CD4-positive, alpha-beta T cell treated with Interleukin-15 for 1 hour (primary cell): ENCODE data around the gene XIRP1.

ENCODE experiments used
- DNase-seq: peaks from one replicate; pipeline ENCODE4 v3.0.0-alpha.2; 2020

Gene XIRP1

DNA sequence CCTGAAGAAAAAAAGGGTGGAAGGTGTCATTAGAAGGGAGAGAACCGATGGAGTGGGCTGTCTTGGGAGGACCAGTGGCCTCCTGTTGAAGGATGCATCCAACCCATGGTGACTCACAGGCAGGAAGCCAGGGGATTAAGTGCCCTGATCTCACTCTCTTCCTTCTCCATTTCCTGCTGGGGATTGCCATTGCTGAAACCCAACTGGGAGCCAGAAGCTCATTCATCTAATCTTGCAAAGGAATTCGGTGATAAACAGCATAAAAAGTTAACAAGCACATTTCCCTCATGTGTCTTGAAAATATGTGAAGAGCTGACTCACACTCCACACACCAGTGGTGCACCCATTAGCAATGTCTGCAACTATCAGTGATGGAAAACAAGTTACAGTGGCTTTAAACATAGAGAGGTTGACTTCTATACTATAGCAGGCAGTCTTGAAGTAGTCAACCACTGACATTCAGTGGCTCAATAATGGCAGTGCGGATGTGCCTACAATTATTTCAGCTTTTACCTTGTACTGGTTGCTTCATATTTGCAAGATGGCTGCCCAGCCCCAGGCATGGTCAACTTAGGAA lies 26.2 kb downstream of the XIRP1 start:
- no peak for DNase-seq

DNA sequence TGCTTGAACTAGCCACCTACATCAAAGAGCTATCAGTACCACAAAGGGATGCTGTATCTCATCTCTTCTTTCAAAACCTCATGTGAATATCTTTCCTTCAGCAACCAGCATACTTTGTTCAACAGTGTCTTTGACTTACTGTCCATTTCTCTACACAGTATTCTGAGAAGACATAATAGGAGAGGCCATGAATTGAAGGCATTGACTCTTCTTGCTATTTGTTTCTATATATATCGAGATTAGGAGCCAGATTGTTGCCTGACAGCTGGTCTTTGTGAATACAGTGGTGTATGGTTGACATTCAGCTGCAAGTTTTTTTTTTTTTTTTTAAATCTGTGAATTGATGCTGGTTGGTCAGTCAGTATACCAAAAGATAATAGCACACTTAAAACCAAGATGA lies 26.9 kb downstream of the XIRP1 start:
- no peak for DNase-seq

DNA sequence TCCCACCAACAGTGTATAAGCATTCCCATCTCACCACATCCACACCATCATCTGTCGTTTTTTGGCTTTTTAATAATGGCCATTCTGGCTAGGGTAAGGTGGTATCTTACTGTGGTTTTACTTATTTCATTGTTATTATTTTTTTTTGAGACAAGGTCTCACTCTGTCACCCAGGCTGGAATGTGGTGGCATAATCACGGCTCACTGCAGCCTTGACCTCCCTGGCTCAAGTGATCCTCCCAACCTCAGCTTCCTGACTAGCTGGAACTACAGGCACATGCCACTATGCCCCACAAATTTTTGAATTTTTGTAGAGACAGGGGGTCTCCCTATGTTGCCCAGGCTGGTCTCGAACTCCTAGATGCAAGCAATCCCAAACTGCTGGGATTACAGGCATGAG lies 28.0 kb downstream of the XIRP1 start:
- DNase-seq = no peak

DNA sequence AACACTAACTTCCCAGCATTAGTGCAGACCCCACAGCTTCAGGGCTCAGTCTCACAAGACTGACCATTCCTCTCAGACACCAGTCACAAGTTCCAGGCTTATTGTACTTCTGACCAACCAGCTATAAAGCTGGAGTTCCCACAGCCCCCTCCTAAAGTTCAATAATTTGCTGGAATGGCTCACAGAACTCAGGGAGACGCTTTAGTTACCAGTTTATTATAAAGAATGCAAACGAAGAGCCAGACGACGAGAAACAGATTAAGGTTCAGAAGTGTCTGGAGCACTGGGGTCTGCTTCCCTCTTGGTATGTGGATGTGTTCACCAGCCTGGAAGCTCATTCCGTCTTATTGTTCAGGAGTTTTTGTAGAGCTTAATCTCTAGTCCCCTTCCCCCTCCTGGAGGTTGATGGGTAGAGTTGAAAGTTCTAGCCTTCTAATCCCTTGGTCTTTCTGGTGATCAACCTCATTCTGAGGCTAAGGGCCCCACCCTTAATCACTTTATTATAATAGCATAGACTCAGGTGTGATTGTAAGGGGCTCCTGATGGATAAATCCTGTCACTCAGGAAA lies 34.2 kb downstream of the XIRP1 start:
- DNase-seq = no peak

DNA sequence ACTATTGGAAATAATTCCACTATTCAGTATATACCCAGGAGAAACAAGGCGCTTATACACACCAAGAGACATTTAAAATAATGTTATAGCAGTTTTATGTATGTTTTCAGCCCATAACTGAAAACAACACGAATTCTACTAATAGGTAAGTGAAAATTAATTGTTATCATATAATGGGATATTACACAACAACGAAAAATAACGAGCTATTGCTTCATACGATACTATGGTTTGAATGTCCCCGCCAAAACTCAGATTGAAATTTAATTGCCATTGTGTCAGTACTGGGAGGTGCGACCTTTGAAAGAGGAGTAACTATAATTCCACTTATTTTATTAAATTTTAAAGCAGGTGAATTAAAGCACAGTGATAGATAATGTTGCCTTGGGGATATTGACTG lies 35.0 kb downstream of the XIRP1 start:
- no peak for DNase-seq

DNA sequence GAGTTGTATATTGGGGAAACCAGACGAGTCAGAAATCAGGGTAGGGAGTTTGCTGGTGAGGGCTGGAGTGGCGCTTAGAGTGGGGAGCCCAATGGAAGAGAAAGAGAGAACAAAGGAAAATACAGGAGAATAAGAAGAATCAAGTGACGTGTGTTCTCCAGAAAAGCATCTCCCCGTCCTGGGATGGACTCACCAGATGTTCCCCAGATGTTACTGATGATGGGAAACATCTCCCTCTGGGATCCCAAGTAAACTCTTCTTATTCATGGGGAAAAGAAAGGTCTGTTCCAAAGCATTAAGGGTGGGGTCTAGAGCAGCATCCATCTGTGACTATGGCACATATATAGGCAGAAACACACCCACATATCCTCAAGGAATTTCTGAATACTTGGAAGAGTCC lies 36.0 kb downstream of the XIRP1 start:
- DNase-seq = no peak

DNA sequence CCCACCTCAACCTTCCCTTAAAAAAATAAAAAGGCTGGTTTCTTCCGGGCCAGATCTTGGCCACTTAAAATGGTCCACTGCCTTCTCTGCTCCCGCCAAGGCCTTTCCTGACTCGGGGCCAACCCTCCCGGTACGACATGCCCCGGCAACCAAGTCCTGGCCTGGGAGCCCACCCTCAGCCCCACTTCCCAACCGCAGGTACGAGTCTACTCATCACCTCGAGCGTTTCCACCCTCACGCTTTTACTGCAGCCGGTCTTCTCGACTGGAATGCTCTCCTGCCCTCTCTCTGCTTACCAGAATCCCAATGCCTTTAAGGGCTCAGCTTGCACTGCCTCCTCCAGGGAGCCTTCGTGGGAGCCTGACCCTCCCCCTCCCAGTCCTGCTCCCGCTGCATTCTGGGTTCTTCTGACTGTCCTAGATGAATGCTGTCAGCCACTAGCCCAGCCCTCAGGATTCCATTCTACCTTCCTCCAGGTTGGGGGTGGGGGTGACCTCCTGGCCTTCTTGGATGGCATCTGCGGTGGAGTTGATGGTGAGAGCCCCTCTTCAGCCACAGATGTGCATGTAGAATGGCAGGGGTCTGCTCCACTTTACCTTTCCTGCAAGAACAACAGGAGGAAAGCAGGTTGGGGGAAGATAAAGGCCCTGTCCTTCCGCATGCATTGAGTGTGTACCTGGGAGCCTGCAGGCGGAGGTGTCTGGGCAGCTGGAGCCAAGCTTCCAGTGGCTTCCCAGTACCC lies 37.9 kb downstream of the XIRP1 start:
- no peak for DNase-seq

DNA sequence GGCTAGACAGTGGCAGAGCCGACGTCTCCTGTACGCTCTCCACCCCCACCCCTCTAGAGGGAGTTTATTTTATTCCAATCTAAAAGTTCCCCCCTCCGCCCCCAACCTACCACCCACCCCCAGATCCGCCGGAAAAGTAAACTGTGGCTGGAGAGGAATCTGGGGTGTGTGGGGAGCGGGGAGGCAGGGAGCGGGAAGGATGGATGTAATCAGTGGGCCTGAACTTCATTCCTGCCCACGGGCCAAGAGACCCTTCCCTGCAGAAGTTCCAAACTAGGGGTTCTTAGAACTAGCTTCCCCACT lies 38.5 kb downstream of the XIRP1 start:
- DNase-seq = no peak

DNA sequence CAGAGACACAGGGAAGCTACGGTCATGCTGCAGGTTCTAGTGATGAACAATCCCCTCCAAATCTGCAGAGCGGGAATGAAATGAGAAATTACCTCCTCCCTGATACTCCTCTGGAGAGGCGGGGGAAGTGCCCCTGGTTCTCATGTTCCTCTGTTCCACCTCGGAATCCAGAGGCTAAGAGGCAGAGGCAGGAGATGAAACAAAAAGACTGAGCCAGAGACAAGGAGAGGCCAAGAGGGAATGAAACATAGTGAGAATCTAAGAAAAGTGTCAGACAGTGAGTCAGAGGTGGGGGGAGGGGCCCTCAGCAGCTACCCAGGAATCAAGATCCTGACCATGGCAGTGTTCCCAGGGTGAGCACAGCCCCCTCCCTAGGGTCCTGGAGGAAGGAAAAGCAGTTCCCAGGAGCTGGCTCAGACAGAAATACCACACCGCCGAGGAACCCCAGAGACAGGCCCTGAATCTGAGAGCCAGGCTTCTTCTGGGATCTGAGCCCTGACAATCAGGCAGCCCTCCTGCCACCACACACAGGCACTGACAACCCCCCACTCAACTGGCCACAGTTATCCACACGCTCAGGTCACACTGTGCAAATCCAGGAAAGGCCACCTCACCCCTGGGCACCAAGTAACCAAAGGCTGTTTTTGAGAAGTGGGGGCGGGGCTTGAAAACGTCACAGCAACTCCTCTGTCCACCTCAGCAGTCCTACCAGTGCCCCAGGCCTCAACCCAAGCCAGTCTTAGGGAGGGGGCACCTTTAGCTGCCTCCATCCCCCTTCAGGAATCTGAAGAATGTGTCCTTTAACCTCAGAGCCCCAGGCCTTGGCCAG lies 41.4 kb downstream of the XIRP1 start:
- peak; percentile 59 for DNase-seq

DNA sequence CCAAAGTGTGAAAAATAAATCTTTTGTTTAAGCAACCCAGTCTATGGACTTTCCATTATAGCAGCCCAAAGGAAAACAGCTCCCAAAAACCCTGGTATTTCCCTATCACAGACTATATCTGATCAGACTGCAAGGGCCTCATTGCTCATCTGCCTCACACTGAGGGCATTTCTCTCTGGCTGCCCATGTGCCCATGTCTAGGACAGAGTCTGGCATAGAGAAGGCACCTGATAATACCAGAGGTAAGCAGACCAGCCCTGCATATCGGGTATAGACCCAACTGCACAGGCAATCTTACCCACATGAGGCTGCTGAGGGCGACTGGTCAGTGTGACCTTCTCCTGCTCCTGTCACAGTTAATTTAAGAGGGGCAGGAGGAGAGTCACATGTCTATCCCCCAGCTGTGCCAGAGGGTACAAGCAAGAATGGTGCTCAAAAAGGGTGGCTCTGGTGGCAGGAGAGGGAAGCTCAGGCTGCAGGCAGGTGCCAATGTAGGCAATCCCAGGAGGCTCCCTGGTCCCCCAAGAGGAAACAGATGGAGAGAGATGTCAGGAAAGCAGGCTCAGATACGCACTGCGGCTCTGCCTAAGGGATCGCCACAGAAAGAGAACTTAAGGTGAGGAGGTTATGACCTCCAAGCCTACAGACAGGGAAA lies 42.1 kb downstream of the XIRP1 start:
- no peak for DNase-seq

DNA sequence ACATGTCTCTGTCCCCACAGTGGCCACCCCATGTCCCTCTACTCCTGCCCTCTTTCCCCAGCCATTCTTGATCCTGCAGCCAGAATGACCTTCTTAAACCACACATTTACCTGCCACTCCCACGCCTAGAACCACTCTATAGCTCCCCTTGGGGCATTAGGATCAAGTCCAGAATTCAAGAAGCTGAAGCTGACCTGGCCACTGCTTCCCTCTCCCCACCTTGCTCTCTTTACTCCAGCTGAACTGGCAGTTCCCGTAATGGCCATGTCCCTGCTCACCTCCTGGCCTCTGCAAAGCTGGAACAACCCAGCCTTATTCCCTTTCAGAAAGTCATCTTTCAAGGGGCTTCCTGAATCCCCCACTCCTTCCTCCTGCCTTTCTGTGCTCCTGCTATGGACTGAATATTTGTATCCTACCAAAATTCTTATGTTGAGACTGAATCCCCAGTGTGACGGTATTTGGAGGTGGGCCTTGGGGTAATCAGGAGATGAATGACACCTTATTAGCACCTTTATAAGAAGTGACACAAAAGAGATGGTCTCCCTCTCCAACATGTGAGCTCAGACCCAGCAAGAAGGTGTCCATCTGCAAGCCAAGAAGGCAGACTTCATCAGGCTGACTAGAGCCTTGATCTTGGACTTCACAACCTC lies 42.8 kb downstream of the XIRP1 start:
- no peak for DNase-seq

DNA sequence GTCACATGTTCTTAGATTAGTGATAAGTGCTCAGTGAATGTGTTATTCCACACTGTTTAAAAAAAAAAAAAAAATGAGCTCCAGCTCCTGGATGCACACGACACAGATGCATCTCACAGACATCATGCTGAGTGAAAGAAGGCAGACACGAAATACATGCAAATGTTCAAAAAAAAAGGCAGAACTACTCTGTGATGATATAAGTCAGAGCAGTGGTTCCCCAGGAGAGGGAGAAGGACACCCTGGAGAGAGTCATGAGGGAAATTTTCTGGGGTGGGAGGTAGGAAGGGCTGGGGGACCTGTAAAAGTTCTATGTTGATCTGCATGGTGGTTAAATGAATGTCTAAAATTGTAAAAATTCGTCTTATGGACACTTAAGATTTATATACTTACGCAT lies 43.3 kb downstream of the XIRP1 start:
- no peak for DNase-seq

DNA sequence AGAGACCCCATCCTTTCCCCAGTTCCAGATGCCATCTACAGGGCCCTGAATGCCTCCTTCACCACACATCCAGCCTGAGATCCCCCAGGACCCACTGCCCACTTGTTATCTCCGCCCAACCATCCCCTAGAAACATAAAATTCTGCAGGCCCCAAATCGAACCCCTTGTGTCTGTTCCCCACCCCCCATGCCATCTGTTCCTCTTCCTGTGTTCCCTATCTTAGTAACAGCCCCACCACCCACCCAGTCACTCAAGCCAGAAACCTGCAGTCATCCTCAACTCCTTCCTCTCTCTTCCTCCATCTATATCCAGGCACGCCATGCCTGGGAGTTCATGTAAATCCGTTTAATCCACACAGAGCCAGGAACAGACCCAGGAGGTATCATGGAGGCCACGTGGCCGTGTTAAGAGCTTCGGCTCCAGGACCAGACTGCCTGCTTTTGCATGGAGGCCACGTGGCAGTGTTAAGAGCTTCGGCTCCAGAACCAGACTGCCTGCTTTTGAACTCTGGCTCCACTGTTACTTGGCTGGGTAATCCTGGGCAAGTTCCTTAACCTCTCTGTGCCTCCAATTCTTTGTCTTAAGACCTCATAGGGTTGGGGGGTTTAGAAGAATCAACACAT lies 43.8 kb downstream of the XIRP1 start:
- DNase-seq = no peak

DNA sequence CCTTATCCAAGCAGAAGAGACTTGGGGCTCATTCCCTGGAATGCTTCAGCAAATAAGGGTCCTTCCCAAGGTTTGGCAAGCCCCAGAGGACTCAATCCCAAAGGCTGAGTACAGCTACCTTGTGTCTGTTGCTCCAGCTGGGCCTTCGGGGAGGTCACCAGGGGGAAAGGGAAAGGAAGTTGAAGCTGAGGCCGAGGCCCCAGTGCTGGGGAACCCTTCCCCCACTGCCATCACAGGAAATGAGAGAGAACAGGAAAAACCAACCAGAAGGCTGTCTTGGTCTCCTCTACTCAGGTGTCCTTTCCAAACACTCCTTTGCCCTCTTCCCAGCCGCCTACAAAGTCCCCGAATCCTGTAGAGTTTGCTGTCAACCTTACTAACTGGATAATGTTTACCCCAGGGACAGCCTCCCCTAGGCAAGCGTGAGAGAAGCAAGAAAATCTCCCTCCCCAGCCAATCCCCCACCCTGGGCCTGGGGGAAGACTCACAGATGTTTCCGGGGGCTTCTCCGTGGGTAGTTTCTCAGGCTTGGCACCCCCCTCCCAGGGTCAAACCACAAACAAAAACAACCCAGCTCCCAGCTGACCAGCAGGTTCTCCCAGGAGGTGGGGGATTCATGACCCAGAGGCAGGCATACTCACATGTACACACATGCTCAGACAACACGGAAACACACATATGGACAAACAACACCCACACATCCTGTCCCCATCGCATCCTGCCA lies 44.5 kb downstream of the XIRP1 start:
- DNase-seq = peak; percentile 56

DNA sequence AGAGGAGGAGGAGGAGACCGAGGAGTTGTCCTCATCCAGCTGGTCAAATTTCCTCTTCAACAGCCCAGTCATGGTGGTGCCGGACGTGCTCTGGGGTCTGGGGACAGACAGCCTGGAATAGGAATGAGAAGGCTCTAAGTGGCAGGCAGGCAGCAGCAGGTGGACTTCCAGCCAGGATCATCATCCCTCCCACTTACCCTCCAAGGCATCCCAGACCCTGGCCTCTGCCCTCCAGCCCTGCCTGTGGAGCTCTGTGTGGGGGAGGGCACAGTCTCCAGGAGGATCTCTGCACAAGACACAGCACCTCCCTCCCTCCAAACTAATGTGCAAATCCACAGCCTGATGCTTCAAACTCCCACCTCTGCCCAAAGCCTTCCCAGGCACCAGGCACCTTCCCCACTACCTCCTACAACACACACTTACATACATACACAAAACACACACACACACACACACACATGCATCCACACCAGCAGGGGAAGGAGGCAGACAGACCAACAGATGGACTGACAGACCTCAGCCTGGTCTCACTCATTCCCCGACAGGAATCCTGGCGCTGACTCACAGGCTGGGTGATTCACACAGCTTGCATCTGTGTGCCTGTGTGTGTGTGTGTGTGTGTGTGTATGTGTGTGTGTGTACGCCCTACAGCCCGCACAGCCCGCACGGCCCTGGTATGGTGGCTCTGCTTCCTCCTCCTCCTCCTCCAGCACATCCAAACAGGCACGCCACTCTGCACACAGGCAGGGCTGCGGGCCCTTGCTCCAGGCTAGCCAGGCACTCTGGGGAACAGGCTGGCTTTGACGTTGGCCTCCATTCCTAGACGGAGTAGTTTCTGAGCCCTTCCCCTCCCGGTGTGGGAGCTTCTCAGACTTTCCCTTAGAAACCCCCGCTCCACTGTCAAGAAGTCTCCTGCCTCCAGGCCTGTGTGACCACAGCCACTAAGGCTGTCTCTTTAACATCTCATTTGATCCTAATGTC lies 45.5 kb downstream of the XIRP1 start:
- peak; percentile 82 for DNase-seq

DNA sequence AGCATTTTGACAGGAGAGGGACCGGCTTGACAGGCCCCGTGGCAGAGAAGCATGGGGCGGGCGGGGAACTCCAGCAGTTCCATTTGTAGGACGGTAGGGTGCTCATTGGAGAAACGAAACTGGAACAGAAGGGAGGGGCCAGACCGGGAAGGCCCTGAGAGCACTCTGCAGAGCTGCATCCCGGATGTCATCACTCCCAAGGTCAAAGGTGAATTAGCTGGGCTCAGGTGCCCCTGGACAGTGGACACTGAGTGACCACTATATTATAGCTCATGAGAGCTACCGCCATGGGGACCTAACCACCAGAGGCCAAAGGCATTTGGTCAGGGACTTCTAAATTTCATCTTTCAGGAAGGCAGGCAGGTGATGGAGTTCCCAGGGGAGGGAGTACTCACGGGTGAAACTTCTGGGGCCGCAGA lies 46.3 kb downstream of the XIRP1 start:
- DNase-seq = peak; percentile 56

DNA sequence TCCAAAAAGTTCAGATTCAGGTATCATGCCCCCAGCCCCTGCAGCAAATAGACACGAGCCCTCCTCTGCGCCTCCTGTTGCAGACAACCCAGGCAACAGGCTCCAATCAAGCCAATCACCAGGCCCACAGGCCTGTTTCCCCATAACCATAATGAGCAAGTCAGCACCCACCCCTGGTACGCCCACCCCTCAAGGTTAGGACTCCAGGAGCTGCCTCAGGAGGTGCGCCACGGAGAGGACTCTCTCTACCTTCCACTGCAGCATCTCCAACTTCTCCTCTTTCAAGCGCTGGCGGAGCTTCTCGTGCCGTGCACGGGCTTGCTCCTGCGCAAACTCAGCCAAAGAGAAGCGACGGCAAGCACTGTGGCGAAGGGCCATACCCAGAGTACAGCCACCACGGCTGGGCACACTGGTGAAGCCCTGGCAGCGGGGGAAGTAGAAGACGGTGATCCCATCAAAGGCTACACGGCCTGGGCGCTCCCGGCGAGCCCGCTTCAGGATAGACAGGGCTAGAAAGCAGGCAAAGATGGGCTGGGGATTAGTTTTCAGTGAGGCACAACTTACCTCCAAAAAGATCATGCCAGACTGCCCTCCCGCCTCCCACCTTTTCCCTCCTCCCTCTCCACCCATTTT lies 47.5 kb downstream of the XIRP1 start:
- no peak for DNase-seq

DNA sequence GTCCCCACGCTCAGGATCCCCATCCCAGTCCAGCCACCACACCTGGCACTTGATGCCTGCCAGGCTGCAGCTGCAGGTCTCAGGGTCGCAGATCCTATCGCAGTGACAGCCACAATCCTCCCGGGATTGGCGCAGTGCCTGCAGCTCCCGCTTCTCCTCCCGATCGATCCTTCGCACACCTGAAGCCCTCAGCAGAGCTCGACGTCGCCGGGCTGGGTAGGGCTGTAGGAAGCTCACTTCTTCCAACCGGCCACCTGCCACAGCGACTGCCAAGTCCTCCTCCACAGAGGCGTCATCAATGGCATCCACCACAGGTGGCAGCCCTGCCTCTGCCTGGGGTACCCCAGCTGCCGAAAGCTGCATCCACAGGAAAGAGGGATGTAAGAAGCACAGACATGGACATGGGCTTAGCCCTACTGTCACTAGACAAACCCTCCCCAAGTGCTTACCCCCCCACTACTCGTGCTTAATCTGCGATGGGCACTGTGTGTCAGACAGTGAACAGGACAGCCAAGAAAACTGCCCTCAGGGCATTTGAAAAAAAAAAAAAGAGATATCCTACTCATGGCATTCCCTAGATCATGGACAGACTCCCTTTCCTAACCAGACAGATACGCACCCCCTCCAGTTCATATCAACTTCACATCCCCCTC lies 48.2 kb downstream of the XIRP1 start:
- no peak for DNase-seq
